Fibroblast of mammary gland (primary cell): Measurements from ENCODE around the gene ACVR2A.
A peak's percentile ranks its signal among the peaks of the same experiment; 100 is the strongest.

Source experiments
- DNase-seq: peaks from one replicate; pipeline ENCODE4 v3.0.0-alpha.2; 2010; ENCODE audit warnings: low read depth
- H3K4me3 ChIP-seq: 2 replicates; pipeline ENCODE4 v1.5.1; 2011; ENCODE audit warnings: low read depth, mild to moderate bottlenecking, low read length, moderate library complexity; ENCODE audit not compliant: control insufficient read depth
- TF ChIP-seq, protein P1 (sequence below): conservative IDR thresholded peaks from 2 replicates; pipeline ENCODE4 v1.5.1; 2011; ENCODE audit warnings: low read depth, low read length, inconsistent platforms; ENCODE audit not compliant: control insufficient read depth, insufficient read depth

ACVR2A gene

GRCh38 chr2:147884830-147885229, 40.0 kb downstream of the ACVR2A start:
- H3K4me3 ChIP-seq, result no peak overlapping the region
- TF ChIP-seq, protein P1, sequence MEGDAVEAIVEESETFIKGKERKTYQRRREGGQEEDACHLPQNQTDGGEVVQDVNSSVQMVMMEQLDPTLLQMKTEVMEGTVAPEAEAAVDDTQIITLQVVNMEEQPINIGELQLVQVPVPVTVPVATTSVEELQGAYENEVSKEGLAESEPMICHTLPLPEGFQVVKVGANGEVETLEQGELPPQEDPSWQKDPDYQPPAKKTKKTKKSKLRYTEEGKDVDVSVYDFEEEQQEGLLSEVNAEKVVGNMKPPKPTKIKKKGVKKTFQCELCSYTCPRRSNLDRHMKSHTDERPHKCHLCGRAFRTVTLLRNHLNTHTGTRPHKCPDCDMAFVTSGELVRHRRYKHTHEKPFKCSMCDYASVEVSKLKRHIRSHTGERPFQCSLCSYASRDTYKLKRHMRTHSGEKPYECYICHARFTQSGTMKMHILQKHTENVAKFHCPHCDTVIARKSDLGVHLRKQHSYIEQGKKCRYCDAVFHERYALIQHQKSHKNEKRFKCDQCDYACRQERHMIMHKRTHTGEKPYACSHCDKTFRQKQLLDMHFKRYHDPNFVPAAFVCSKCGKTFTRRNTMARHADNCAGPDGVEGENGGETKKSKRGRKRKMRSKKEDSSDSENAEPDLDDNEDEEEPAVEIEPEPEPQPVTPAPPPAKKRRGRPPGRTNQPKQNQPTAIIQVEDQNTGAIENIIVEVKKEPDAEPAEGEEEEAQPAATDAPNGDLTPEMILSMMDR, result no peak
- DNase-seq, result no peak

DNA sequence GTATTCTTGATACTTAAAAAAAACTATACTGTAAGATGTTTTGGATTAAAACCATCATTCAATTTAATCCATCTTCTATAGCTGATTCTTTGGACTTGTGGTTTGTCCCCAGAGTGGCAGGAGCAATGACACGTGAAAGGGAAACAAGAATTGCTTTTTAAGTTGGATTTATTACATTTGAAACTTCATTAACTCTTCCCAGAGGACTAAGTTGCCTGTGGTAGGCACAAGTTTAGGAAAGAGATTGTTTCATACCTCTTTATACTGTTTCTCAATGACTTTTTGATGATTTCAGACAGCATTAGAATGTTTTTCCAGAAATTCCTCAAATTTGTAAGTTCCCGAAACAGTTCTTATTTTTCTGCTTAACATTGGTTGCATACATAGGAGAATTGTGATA, 41.3 kb downstream of the ACVR2A start:
- TF ChIP-seq, protein P1, result no peak
- DNase-seq, result no peak
- H3K4me3 ChIP-seq, result no peak overlapping the region

DNA sequence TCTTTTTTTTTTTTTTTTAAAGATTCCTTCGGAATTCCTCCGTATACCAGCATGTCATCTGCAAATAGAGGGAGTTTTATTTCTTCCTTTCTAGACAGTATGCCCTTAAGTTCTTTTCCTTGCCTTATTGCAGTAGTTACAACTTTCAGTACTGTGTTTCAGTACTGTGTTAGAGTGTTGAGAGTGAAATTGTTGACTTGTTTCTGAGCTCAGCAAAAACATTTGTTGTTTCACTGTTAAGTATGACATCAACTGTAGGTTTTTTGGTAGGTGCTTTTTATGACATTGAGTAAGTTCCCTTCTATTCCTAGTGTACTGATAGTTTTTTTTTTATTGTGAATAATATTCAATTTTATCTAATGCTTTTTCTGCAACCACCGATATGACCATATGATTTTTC, 43.9 kb downstream of the ACVR2A start:
- no peak for DNase-seq
- H3K4me3 ChIP-seq, result no peak overlapping the region
- TF ChIP-seq, protein P1, result no peak

GRCh38 chr2:147904051-147904450, 59.2 kb downstream of the ACVR2A start:
- no peak overlapping the region for H3K4me3 ChIP-seq
- DNase-seq, result no peak
- TF ChIP-seq, protein P1, result no peak

- DNase-seq, result no peak
- TF ChIP-seq, protein P1, result no peak
- no peak overlapping the region for H3K4me3 ChIP-seq
These were observed 64.3 kb downstream of the ACVR2A start for GRCh38 chr2:147909178-147909577.

- DNase-seq, result peak; percentile 80
- no peak overlapping the region for H3K4me3 ChIP-seq
- TF ChIP-seq, protein P1, result peak; percentile 72
These were observed 66.2 kb downstream of the ACVR2A start for GRCh38 chr2:147910990-147911473.
